PC-9 (cell line): ENCODE measurements around the gene TIMP3. TPM values are rescaled to one million over a fixed set of nuclear protein-coding genes. Genes with fewer than 3 reads are reported as not detected.

Experiments used
- BruUV-seq: library from RNA; stranded (reverse); fragments of 400-500 nt; replicated peaks from 2 replicates; lab custom pipeline; 2021; lab: Mats Ljungman, UMichigan
- CTCF ChIA-PET: fragments of 300-600 bp; sonication (Branson Sonifier 250); formaldehyde crosslinking; loops from one replicate; lab custom pipeline; 2022; ENCODE audit warnings: antibody characterized with exemption; lab: Charles Lee
- POLR2A ChIA-PET: fragments of 300-600 bp; sonication (Branson Sonifier 250); formaldehyde crosslinking; loops from one replicate; lab custom pipeline; 2022; ENCODE audit warnings: antibody characterized with exemption; ENCODE audit not compliant: unreplicated experiment; lab: Charles Lee
- DNase-seq, 2 experiments: peaks; one replicate each; pipeline versions ENCODE4 v3.0.0 to v3.0.0-alpha.2; 2015 to 2022; ENCODE audit warnings: mixed read lengths in 1 of 2
- H2AFZ ChIP-seq: fragments of 200-600 bp; sonication (generic); 2 replicates; pipeline ENCODE4 v1.8.1; 2017; ENCODE audit warnings: antibody characterized with exemption
- H3F3A ChIP-seq: fragments of 200-600 bp; sonication (generic); 2 replicates; pipeline ENCODE4 v1.8.1; 2017; ENCODE audit warnings: antibody characterized with exemption, mild to moderate bottlenecking, low read depth; ENCODE audit not compliant: insufficient read depth
- H3K27ac ChIP-seq: fragments of 200-600 bp; sonication (generic); 2 replicates; pipeline ENCODE4 v1.6.1; 2016; ENCODE audit warnings: mixed run types
- H3K27me3 ChIP-seq: fragments of 200-600 bp; sonication (generic); 2 replicates; pipeline ENCODE4 v1.6.1; 2016; ENCODE audit warnings: low read depth, mixed run types; ENCODE audit not compliant: insufficient read depth
- H3K36me3 ChIP-seq: fragments of 200-600 bp; sonication (generic); 2 replicates; pipeline ENCODE4 v1.6.1; 2016; ENCODE audit warnings: low read depth, mixed run types
- H3K4me1 ChIP-seq: fragments of 200-600 bp; sonication (generic); replicated peaks from 2 replicates; pipeline ENCODE4 v1.6.1; 2016; ENCODE audit warnings: mixed run types; ENCODE audit not compliant: insufficient read depth
- H3K4me2 ChIP-seq: fragments of 200-600 bp; sonication (generic); 2 replicates; pipeline ENCODE4 v1.6.1; 2017; ENCODE audit warnings: mixed run types
- H3K4me3 ChIP-seq: fragments of 200-600 bp; sonication (generic); 2 replicates; pipeline ENCODE4 v1.6.1; 2016; ENCODE audit warnings: mixed run types
- H3K79me2 ChIP-seq: fragments of 200-600 bp; sonication (generic); 2 replicates; pipeline ENCODE4 v1.6.1; 2017; ENCODE audit warnings: low read depth, mixed run types
- H3K9me2 ChIP-seq: fragments of 200-600 bp; sonication (generic); 2 replicates; pipeline ENCODE4 v1.8.1; 2017; ENCODE audit warnings: mild to moderate bottlenecking; ENCODE audit not compliant: insufficient read depth
- H3K9me3 ChIP-seq: fragments of 200-600 bp; sonication (generic); 2 replicates; pipeline ENCODE4 v1.8.1; 2016; ENCODE audit warnings: low read depth; ENCODE audit not compliant: insufficient read depth
- H4K20me1 ChIP-seq: fragments of 200-600 bp; sonication (generic); 2 replicates; pipeline ENCODE4 v1.8.1; 2017; ENCODE audit not compliant: insufficient read depth
- EZH2 ChIP-seq: fragments of 200-600 bp; sonication (generic); IDR thresholded peaks from 2 replicates; pipeline ENCODE4 v1.8.0; 2017; ENCODE audit warnings: antibody characterized with exemption, low read depth
- intact Hi-C: fragments of 100-400 bp; cut with micrococcal nuclease; formaldehyde crosslinking; loops from one replicate; pipeline ENCODE4 v1.10.0; 2022; ENCODE audit not compliant: unreplicated experiment
- total RNA-seq: library from RNA; stranded (reverse); gene quantifications from 2 replicates; pipeline ENCODE4 v1.2.3, GENCODE V29; 2021
- TF ChIP-seq, protein P1 (sequence below): fragments of 200-600 bp; sonication (generic); conservative IDR thresholded peaks from 2 replicates; pipeline ENCODE4 v1.6.1; 2017; ENCODE audit warnings: mixed run types, antibody characterized with exemption, mild to moderate bottlenecking, moderate library complexity

The TIMP3 gene
- total RNA-seq, 1 experiment from 2014 or later = 79.8 TPM

DNA sequence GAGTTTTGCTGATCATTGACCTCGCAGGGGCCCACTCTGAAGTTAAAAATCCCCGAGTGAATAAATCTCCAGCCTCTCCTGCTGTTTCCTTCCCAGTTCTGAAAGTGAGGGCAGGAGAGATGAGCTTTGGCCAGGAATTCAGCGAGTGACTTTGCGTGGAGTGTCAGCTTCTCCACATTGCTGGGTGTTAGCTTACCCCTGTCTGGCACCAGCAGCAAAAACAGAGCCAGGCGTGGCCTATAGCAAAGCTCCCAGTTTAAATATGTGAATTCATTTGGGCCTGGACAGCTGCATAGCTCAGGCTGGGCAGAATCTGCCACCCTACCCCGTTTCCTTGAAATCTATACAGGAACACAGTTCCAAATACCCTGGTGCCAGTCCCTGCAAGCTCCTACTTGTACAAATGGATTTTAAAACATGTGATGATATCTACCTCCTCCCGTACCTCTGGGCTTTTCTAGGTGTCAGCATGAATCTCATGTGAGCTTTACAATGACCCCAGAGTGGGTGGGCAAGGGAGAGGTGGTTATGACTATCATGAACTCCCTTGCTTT, 25.6 kb downstream of the TIMP3 start:
- H3K27me3 ChIP-seq = no peaks in the 10 kb centered on the region
- peaks cover 92% of the 10 kb centered on the region for H3F3A ChIP-seq
- H4K20me1 ChIP-seq = peaks cover 98% of the 10 kb centered on the region
- no peaks in the 10 kb centered on the region for H3K9me2 ChIP-seq
- DNase-seq = no peak
- H3K27ac ChIP-seq = 0 out of 2 replicates have a peak overlapping the region, but pooled peaks have one; percentile 4
- intact Hi-C loops = no loop called here
- H3K9me3 ChIP-seq = no peaks in the 10 kb centered on the region
- H3K79me2 ChIP-seq = peaks cover 96% of the 10 kb centered on the region
- H3K4me2 ChIP-seq = no peak overlapping the region
- H3K4me1 ChIP-seq = no peaks in the 10 kb centered on the region
- no TSS peak for BruUV-seq
- peaks cover 68% of the 10 kb centered on the region for H3K36me3 ChIP-seq
- TF ChIP-seq, protein P1, sequence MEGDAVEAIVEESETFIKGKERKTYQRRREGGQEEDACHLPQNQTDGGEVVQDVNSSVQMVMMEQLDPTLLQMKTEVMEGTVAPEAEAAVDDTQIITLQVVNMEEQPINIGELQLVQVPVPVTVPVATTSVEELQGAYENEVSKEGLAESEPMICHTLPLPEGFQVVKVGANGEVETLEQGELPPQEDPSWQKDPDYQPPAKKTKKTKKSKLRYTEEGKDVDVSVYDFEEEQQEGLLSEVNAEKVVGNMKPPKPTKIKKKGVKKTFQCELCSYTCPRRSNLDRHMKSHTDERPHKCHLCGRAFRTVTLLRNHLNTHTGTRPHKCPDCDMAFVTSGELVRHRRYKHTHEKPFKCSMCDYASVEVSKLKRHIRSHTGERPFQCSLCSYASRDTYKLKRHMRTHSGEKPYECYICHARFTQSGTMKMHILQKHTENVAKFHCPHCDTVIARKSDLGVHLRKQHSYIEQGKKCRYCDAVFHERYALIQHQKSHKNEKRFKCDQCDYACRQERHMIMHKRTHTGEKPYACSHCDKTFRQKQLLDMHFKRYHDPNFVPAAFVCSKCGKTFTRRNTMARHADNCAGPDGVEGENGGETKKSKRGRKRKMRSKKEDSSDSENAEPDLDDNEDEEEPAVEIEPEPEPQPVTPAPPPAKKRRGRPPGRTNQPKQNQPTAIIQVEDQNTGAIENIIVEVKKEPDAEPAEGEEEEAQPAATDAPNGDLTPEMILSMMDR = no peak
- no peak for TF ChIP-seq EZH2
- ChIA-PET POLR2A (interaction anchor here (0.5 to 0.6 kb wide), 2 partner anchors 13 to 151 kb away, joined by 4 to 6 read pairs; no protein-coding TSS in a partner anchor), CTCF (no interaction called here)
- H3K4me3 ChIP-seq = no peak overlapping the region
- H2AFZ ChIP-seq = no peak overlapping the region

DNA sequence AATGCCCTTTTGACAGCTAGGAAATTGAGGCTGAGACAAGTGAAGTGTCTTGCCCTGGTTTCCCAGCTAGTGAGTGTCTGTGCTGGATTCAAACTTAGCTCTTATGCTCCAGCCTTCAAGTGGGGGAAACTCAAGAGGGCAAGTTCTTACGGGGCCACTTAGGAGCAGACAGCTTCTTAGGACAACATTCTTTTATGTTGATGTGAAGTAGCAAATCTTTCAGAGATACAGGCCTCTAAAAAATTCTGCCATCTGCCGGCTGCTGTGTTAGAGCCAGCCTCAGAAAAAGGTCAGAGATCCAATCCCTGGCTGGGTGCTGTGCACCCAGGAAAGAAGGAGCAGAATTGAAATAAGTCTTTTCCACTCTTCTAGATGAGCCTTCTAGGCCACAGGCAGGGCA, 26.6 kb downstream of the TIMP3 start:
- H3K36me3 ChIP-seq = peaks cover 62% of the 10 kb centered on the region
- ChIA-PET CTCF (interaction anchor here (0.6 kb wide), 1 partner anchor 192 kb away, joined by 3 read pairs; no protein-coding TSS in a partner anchor), POLR2A (interaction anchor here (0.6 kb wide), 1 partner anchor 42 kb away, joined by 7 read pairs; no protein-coding TSS in a partner anchor)
- H3K4me3 ChIP-seq = no peak overlapping the region
- intact Hi-C loops = no loop called here
- H3K4me2 ChIP-seq = no peak overlapping the region
- H3K27me3 ChIP-seq = no peaks in the 10 kb centered on the region
- H4K20me1 ChIP-seq = peaks cover 97% of the 10 kb centered on the region
- H3K27ac ChIP-seq = no peak overlapping the region; the same call in 1 of the 2 replicates
- H3K4me1 ChIP-seq = no peaks in the 10 kb centered on the region
- peaks cover 94% of the 10 kb centered on the region for H3K79me2 ChIP-seq
- H3K9me2 ChIP-seq = no peaks in the 10 kb centered on the region
- no peak for DNase-seq
- TF ChIP-seq, protein P1 = no peak
- no peak for TF ChIP-seq EZH2
- H2AFZ ChIP-seq = no peak overlapping the region
- no peaks in the 10 kb centered on the region for H3K9me3 ChIP-seq
- H3F3A ChIP-seq = peaks cover 90% of the 10 kb centered on the region
- no TSS peak for BruUV-seq

DNA sequence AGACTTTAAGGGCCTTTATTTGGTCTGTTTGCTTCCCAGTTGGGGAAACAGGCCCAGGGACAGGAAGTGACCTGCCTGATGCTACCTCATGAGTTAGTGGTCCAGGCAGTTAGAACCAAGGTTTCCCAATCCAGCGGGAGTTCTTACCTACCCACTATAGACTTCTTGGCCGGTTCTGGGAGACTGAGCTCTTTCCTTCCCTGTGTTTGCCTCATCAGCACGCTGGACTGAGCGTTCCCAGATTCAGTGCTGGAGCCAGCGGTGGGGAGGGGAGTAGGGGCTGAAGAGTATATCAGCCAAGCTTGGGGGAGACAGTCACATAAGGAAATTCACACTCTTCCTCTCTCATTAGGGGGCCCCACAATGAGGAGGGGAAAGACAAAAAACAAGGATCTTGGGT, 27.1 kb downstream of the TIMP3 start:
- CTCF ChIA-PET = interaction anchor here (0.6 kb wide), 1 partner anchor 192 kb away, joined by 3 read pairs; no protein-coding TSS in a partner anchor
- H4K20me1 ChIP-seq = peaks cover 97% of the 10 kb centered on the region
- H3K9me2 ChIP-seq = no peaks in the 10 kb centered on the region
- H3K27me3 ChIP-seq = no peaks in the 10 kb centered on the region
- POLR2A ChIA-PET = interaction anchor here (0.6 kb wide), 1 partner anchor 41 kb away, joined by 7 read pairs; no protein-coding TSS in a partner anchor
- intact Hi-C loops = no loop called here
- TF ChIP-seq, protein P1 = no peak
- TF ChIP-seq EZH2 = no peak
- no peaks in the 10 kb centered on the region for H3K4me1 ChIP-seq
- H3K4me2 ChIP-seq = no peak overlapping the region
- no TSS peak for BruUV-seq
- H3K79me2 ChIP-seq = peaks cover 94% of the 10 kb centered on the region
- no peak for DNase-seq
- H3K36me3 ChIP-seq = peaks cover 63% of the 10 kb centered on the region
- peaks cover 90% of the 10 kb centered on the region for H3F3A ChIP-seq
- H3K9me3 ChIP-seq = no peaks in the 10 kb centered on the region
- H3K27ac ChIP-seq = no peak overlapping the region; the same call in 1 of the 2 replicates
- H2AFZ ChIP-seq = no peak overlapping the region
- H3K4me3 ChIP-seq = no peak overlapping the region
